Lung (tissue), 12 donors: Measurements from ENCODE around the gene ZC3H18. TPM values are rescaled to one million over a fixed set of nuclear protein-coding genes. Genes with fewer than 3 reads are reported as not detected.

Experiments
- ATAC-seq: fragments of 200-7000 bp; cut with Tn5 transposase; one replicate; pipeline ENCODE4 v1.9.1; 2020; ENCODE audit warnings: moderate number of reproducible peaks; ENCODE audit not compliant: insufficient read depth, low FRiP score
- DNase-seq, 3 donors: peaks; one replicate each; pipeline ENCODE4 v3.0.0-alpha.2; 2013 to 2017
- H3K27ac ChIP-seq, 2 donors: one replicate each; pipeline ENCODE4 v1.5.1; 2013; ENCODE audit warnings: mild to moderate bottlenecking in 2 of 2, moderate library complexity in 2 of 2, control low read depth in 1 of 2, inconsistent platforms in 1 of 2, low read depth in 1 of 2, low read length in 1 of 2
- H3K27me3 ChIP-seq, 3 donors: one replicate each; pipeline ENCODE4 v1.5.1; 2013; ENCODE audit warnings: low read length in 2 of 3; ENCODE audit not compliant: control insufficient read depth in 3 of 3, insufficient read depth in 3 of 3
- H3K36me3 ChIP-seq, 4 donors: one replicate each; pipeline ENCODE4 v1.5.1; 2013; ENCODE audit warnings: low read length in 4 of 4, mild to moderate bottlenecking in 1 of 4, moderate library complexity in 1 of 4; ENCODE audit not compliant: control insufficient read depth in 4 of 4, insufficient read depth in 4 of 4
- H3K4me1 ChIP-seq, 5 donors: one replicate each; pipeline ENCODE4 v1.5.1; 2013; ENCODE audit warnings: low read length in 5 of 5, mild to moderate bottlenecking in 2 of 5, moderate library complexity in 1 of 5; ENCODE audit not compliant: control insufficient read depth in 5 of 5, insufficient read depth in 5 of 5
- H3K4me3 ChIP-seq: one replicate; pipeline ENCODE4 v1.5.1; 2013; ENCODE audit warnings: mild to moderate bottlenecking, control low read depth, moderate library complexity
- H3K9ac ChIP-seq, 2 donors: one replicate each; pipeline ENCODE4 v1.5.1; 2013; ENCODE audit warnings: low read length in 2 of 2, control low read depth in 1 of 2; ENCODE audit not compliant: insufficient read depth in 1 of 2
- H3K9me3 ChIP-seq, 4 donors: one replicate each; pipeline ENCODE4 v1.5.1; 2013; ENCODE audit warnings: low read length in 3 of 4, mild to moderate bottlenecking in 1 of 4, moderate library complexity in 1 of 4; ENCODE audit not compliant: control insufficient read depth in 4 of 4, insufficient read depth in 3 of 4
- CTCF ChIP-seq: IDR thresholded peaks from 2 replicates; pipeline ENCODE4 v1.5.1; 2012; ENCODE audit warnings: mild to moderate bottlenecking; ENCODE audit errors: control extremely low read depth, extremely low read depth
- WGBS, 2 donors: extraction: QIAGEN DNeasy Blood & Tissue Kit; methylation state at CpG; one replicate each; pipeline ENCODE4 v1.1.7; 2013; 5-methylcytosine and 5-hydroxymethylcytosine counted together
- polyA plus RNA-seq, 2 donors: library from polyadenylated mRNA; stranded (reverse); fragments of 200-250 nt; gene quantifications; one replicate each; pipeline ENCODE4 v1.2.1, GENCODE V29; 2013
- total RNA-seq, 2 donors: library from RNA; depleted of rRNA in 1 of 2; stranded (reverse); fragments of >200 nt in 1 of 2; gene quantifications; one replicate each; pipeline ENCODE4 v1.2.1, GENCODE V29; 2014 to 2021
- donor health status: control.
- donor health status: control.
- donor health status: Bipolar disorder and iron deficiency.
- donor health status: healthy.
- donor health status: DM: yes; HTN: yes; CAD: no.

The ZC3H18 gene
- total and polyA plus RNA-seq, 4 donors, result 21.2 to 44.0 (median 28.6) TPM

DNA sequence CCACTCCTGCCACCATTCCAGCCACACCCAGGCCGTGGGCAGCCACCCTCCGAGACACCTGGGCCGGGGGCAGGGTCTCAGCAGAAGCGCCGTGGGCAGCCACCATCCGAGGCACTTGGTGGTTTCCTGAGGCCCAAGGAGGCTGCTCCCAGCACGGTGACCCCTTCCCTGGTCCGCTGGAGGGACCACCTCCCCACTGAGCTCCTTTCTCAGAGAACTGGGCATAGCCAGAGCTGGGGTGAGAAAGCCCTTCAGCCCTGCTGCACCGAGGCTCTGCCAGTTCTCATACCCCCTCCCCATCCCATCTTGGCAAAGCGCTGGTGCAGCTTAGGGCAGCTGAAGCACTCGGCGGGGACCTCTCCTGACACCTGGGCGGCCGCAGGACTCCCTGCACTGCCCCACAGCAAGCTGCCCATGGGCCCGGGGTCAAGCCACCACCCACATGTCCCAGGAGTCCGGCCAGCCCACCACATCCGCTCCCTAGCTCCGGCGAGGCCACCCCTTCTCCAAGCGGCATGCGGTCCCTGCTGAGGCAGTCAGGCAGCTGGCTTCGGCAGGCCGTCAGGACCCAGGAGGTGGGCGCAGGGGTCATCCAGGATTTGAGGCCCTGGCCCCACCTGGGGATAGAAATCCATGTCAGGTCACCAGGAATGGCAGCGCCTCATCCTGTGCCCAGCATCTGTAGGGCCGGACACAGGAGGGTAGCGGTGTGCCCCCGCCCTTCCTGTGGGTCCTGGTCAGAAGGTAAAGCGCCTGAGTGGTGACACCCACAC, 82.0 kb downstream of the ZC3H18 start:
- H3K4me1 ChIP-seq, result peaks cover 0 to 14% (median 6%) of the 10 kb centered on the region in 5 donors
- no peaks in the 10 kb centered on the region for H3K27me3 ChIP-seq
- TF ChIP-seq CTCF, result no peak
- DNase-seq (no peak), ATAC-seq (no peak)
- peak overlapping the region in 1 of 2 donors; percentile 87 for H3K27ac ChIP-seq
- H3K4me3 ChIP-seq, result no peak overlapping the region
- H3K9ac ChIP-seq, result no peak overlapping the region
- H3K9me3 ChIP-seq, result no peaks in the 10 kb centered on the region
- H3K36me3 ChIP-seq, result peaks cover 0 to 49% (median 6%) of the 10 kb centered on the region in 4 donors
- 83 to 87% methylated on average over 26 to 29 of the region's 29 CpGs for WGBS, 2 donors

- Histone ChIP-seq H3K36me3 (peaks cover 0 to 54% (median 6%) of the 10 kb centered on the region in 4 donors), H3K4me1 (peaks cover 0 to 14% (median 6%) of the 10 kb centered on the region in 5 donors), H3K27ac (peak overlapping the region in 1 of 2 donors; percentile 87), H3K27me3 (no peaks in the 10 kb centered on the region), H3K4me3 (no peak overlapping the region), H3K9me3 (no peaks in the 10 kb centered on the region), H3K9ac (no peak overlapping the region)
- no peak for TF ChIP-seq CTCF
- WGBS, 2 donors, result 95 to 96% methylated on average over 8 of the region's 8 CpGs
- DNase-seq (no peak), ATAC-seq (no peak)
These were observed 82.5 kb downstream of the ZC3H18 start for GRCh38 chr16:88652762-88653063.

DNA sequence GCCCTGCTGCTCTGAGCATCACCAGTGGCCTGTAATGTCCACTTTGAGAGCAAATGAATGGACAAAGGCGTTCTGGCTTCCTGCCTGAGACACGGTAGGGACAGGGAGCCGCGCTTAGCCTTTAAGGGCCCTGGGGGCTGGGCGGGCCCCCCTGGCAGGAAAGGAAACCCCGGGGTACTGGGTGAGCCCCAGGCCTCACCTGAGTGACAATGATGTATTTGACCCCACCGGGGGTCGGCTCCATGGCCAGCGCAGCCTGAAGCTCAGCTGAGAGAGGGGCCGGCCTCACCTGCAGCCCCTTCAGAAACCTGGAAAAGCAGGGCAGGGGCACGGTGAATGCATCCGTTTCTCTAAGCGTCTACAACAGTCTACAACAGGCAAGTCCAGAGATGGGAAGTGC, 82.9 kb downstream of the ZC3H18 start:
- no peaks in the 10 kb centered on the region for H3K27me3 ChIP-seq
- 92 to 95% methylated on average over 13 of the region's 13 CpGs for WGBS, 2 donors
- H3K4me1 ChIP-seq, result peaks cover 0 to 14% (median 6%) of the 10 kb centered on the region in 5 donors
- H3K9ac ChIP-seq, result no peak overlapping the region
- no peaks in the 10 kb centered on the region for H3K9me3 ChIP-seq
- no peak overlapping the region for H3K27ac ChIP-seq
- TF ChIP-seq CTCF, result no peak
- H3K4me3 ChIP-seq, result no peak overlapping the region
- no peak for DNase-seq
- H3K36me3 ChIP-seq, result peaks cover 0 to 58% (median 8%) of the 10 kb centered on the region in 4 donors
- ATAC-seq, result no peak
